SK-MEL-5 (cell line): ENCODE measurements around the gene STARD13. TPM values are rescaled to one million over a fixed set of nuclear protein-coding genes. Genes with fewer than 3 reads are reported as not detected.

Experiments
- DNase-seq: peaks from one replicate; pipeline ENCODE4 v3.0.0-alpha.2; 2016; ENCODE audit warnings: low read depth, low spot score
- in situ Hi-C: cut with HindIII; loops from 2 replicates; pipeline ENCODE4 v1.10.0; 2016; ENCODE audit warnings: low sequenced_read_pairs, high pct_unique_total_duplicates, low pct_unique_long_range_greater_than_20kb
- total RNA-seq: library from RNA; depleted of rRNA; stranded (reverse); fragments of >200 nt; shearing (Covaris generic); gene quantifications from 2 replicates; pipeline ENCODE4 v1.2.3, GENCODE V29; 2014

Gene STARD13
- total RNA-seq, 1 experiment from 2014 or later: 4.5 TPM

- in situ Hi-C loops: no loop called here
- DNase-seq: peak; percentile 72
Measured at GRCh38 chr13:33281951-33282595, 3.5 kb downstream of the STARD13 start.

DNA sequence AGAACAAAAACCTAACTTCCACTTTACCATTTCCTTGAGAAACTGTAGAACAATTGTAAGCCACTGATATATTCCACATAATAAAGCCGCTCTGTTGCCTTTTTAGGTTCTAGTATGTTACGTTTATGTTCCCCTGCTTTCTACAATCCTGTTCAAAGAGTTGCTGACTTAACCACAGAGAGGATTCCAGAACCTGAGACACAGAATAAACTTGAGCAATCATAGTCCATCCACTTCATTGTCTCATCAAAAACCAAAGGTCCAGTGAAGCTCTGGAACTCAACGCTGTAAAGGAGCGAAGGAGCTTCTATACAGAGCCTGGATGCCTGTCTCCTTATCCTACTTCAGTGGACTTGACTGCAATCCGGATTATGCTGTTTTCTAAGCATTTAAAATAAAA lies 4.6 kb downstream of the STARD13 start:
- DNase-seq: no peak
- in situ Hi-C loops: no loop called here

- in situ Hi-C loops: no loop called here
- DNase-seq: no peak
Measured at GRCh38 chr13:33280279-33280905, 5.2 kb downstream of the STARD13 start.

GRCh38 chr13:33279414-33280278 lies 5.9 kb downstream of the STARD13 start:
- DNase-seq: peak; percentile 53
- in situ Hi-C loops: no loop called here

DNA sequence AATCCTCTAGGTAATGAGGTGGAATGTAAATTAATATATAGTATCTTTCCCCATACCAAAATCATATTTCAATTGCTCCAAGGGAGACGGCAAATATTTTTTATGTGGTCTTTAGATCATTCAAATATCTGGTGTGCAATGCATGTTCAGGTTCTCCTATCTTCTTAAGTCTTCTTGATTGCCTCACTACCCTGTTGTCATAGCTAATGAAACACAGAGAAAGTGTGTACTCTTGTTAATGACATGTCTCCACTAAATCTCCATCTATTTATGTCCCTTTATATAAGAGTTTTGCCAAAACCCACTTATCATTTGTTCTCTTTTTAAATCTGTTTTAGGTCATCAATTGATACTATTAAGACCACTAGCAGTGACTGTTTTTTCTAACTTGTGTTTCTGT lies 6.6 kb downstream of the STARD13 start:
- DNase-seq: no peak
- in situ Hi-C loops: no loop called here

GRCh38 chr13:33277946-33278345 lies 7.6 kb downstream of the STARD13 start:
- DNase-seq: no peak
- in situ Hi-C loops: no loop called here

- no peak for DNase-seq
- in situ Hi-C loops: no loop called here
Measured at GRCh38 chr13:33277037-33277740, 8.4 kb downstream of the STARD13 start.

DNA sequence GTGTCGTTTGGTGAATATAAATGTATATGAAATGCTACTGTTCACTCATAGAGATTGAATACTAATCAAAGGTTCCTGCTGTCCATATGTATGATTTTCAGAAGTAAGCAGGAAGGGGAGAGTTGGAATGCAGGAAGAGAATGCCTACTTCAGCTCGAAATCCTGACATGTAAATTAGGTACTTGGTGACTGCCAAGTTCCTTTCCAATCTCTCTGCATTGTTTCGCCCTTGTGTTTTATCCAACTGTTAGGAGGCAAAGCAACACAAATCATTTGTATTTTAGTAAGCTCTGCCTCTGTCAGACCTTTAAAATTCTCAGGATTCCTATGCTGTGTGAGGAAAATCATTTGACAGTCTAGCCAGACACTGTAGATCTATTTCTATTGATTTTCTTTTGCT lies 9.0 kb downstream of the STARD13 start:
- in situ Hi-C loops: no loop called here
- no peak for DNase-seq

GRCh38 chr13:33275916-33276315 lies 9.6 kb downstream of the STARD13 start:
- no peak for DNase-seq
- in situ Hi-C loops: no loop called here

- in situ Hi-C loops: no loop called here
- DNase-seq: no peak
Measured at GRCh38 chr13:33274264-33274663, 11.3 kb downstream of the STARD13 start.

DNA sequence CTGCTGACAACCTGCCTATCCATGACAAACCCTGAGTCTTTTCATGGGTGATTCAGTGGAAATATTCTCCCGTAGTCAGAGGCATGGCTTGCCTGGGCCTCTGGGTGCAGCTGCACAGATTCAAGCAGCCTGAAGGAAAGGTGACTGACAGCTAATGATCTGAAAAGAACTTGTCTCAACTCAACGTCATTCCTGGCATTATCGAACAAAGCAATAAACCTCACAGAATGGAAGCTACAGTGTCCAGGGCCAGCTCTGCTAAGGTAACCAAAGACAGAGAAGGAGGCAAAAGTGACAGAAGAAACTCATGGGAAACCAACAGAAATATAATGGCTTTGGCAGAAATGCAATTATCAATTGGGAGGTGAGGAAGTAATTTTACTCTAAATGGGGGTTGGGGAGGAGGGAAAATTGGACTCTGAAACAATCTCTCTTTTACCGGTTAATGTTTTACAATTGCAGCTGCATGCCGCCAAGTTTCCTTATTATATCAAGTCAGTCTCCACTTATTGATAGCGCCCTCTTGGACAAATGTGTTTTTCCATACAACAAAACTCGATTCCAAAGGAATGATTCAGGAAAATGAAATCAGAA lies 12.9 kb downstream of the STARD13 start:
- in situ Hi-C loops: no loop called here
- no peak for DNase-seq

- in situ Hi-C loops: no loop called here
- DNase-seq: no peak
Measured at GRCh38 chr13:33271759-33272158, 13.8 kb downstream of the STARD13 start.

DNA sequence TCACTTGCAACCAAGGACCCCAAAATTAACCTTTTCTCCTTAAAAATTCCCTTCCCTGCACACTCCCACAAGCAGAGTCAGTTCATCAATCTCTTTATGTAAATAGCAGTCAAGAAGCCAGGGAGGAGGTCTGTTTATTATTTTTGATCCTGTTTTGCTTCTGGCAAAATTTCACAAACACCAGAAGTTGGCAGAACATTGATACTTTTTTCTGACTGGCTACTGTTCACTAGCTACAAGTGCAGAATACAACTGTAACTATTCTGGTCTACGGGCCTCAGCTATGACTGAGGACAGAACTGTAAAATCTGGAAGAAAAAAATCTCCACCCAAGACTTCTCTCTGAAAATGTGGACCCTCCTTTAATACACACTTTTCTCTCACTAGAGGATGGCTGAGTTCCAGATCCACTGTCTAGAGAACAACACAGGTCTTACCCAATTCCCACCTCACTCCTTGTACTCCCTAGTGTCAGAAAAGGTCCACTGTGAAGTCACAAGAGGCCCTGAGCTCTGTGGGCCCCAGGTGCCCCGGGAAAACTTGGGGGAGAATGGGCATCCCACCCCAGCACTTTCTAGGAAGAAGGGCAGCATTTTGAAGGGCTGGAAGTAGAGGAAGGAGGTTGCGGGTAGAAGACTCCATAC lies 14.5 kb downstream of the STARD13 start:
- in situ Hi-C loops: no loop called here
- DNase-seq: peak; percentile 49

GRCh38 chr13:33265607-33266006 lies 19.9 kb downstream of the STARD13 start:
- in situ Hi-C loops: no loop called here
- no peak for DNase-seq

DNA sequence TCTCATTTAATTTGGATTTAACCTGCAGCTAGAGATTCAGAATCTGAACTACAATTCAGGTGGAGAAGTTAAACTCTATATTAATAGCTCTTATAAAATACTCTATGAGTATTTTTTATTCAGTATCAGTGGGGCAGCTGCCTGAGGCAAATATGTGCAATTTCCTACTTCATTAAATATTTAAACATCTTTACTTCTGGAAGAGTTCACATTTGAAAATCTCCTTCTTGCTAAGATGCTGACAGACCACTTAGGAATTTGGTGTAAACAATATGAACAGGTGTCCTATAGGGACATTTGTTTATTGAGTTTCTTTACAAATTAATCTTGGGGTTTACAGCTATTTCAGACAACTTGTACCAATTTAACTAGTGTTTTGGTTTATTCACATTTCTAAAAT lies 20.4 kb downstream of the STARD13 start:
- in situ Hi-C loops: no loop called here
- DNase-seq: no peak

DNA sequence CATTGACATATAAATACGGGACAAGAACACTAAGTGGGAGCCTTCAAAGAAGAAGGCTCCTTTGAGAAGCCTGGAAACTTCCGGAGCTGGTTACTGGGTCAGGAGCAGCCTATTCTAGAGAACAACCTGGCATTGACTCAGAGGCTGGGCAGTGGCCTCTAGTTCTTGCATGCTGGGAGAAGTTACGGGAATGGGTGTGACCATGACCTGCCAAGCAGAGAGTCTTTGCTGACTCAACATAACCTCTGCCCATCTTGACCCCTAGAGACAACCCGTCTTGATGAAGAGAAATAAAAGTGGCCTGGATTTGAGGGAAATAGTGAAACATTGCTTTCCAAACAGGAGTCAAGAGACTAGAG lies 21.0 kb downstream of the STARD13 start:
- in situ Hi-C loops: no loop called here
- DNase-seq: no peak

DNA sequence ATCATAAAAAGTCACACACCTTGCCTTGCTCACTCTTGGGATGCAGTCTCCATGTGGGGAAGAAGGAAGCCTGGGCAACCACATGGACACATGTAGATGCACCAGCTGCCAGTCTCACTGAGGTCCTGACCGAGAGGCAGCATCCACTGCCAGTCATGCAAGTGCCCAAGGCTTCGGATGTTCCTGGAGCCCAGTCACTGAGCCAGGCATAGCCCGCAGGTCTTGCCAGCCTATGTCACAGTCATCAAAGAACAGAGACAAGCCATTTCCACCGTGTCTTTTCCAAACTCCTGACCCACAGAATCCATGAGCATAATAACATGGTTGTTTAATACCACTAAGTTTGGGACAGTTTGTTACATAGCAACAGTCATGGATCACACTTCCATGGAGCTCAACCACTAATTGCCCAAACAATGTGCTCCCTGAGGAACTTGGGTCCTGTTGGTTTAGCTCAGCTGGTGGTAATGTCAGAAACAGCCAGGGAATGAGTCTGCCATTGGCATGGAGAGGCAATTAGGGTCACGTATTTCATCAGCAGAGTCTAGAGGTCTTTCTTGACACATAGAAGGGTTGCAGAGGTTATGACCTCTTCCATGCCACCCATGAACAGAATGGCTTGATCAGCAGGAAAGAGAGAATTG lies 21.5 kb downstream of the STARD13 start:
- no peak for DNase-seq
- in situ Hi-C loops: no loop called here
